T47D (cell line): ENCODE data around the gene DNAJC10.

Experiments
- DNase-seq, 2 experiments: peaks; one replicate each; pipeline versions ENCODE4 v3.0.0 to v3.0.0-alpha.2; 2011 to 2012; ENCODE audit warnings: low read depth in 1 of 2, low spot score in 1 of 2
- JUND ChIP-seq: IDR thresholded peaks from 2 replicates; pipeline ENCODE4 v1.6.1; 2012; ENCODE audit warnings: low read depth
- in situ Hi-C: cut with HindIII; loops from 2 replicates; pipeline ENCODE4 v1.10.0; 2016; ENCODE audit warnings: low sequenced_read_pairs, low pct_unique_long_range_greater_than_20kb

The DNAJC10 gene

GRCh38 chr2:182818501-182818900, 102.4 kb downstream of the DNAJC10 start:
- no peak for DNase-seq
- TF ChIP-seq JUND: no peak
- in situ Hi-C loops: no loop called here

GRCh38 chr2:182818925-182819324, 102.9 kb downstream of the DNAJC10 start:
- DNase-seq: no peak
- in situ Hi-C loops: no loop called here
- no peak for TF ChIP-seq JUND

GRCh38 chr2:182819412-182819811, 103.4 kb downstream of the DNAJC10 start:
- in situ Hi-C loops: no loop called here
- no peak for DNase-seq
- no peak for TF ChIP-seq JUND

GRCh38 chr2:182821182-182821581, 105.1 kb downstream of the DNAJC10 start:
- in situ Hi-C loops: no loop called here
- no peak for DNase-seq
- no peak for TF ChIP-seq JUND

GRCh38 chr2:182822733-182823132, 106.7 kb downstream of the DNAJC10 start:
- in situ Hi-C loops: no loop called here
- no peak for DNase-seq

GRCh38 chr2:182824056-182824766, 108.2 kb downstream of the DNAJC10 start:
- in situ Hi-C loops: no loop called here
- TF ChIP-seq JUND: no peak
- DNase-seq: no peak

More at GRCh38 chr2:182822733-182823132, 106.7 kb downstream of the DNAJC10 start:
- TF ChIP-seq JUND: no peak

GRCh38 chr2:182824767-182825158, 108.7 kb downstream of the DNAJC10 start:
- in situ Hi-C loops: no loop called here
- no peak for TF ChIP-seq JUND
- DNase-seq: no peak

GRCh38 chr2:182826064-182826463, 110.0 kb downstream of the DNAJC10 start:
- DNase-seq: no peak
- in situ Hi-C loops: no loop called here

GRCh38 chr2:182826496-182826895, 110.4 kb downstream of the DNAJC10 start:
- in situ Hi-C loops: no loop called here
- DNase-seq: no peak
- TF ChIP-seq JUND: no peak

More at GRCh38 chr2:182826064-182826463, 110.0 kb downstream of the DNAJC10 start:
- TF ChIP-seq JUND: no peak

- in situ Hi-C loops: no loop called here
- no peak for DNase-seq
- TF ChIP-seq JUND: no peak
Observed at GRCh38 chr2:182827182-182827879, 111.3 kb downstream of the DNAJC10 start.

- in situ Hi-C loops: no loop called here
- TF ChIP-seq JUND: no peak
- DNase-seq: no peak
Observed at GRCh38 chr2:182831101-182831500, 115.0 kb downstream of the DNAJC10 start.

GRCh38 chr2:182831921-182832320, 115.9 kb downstream of the DNAJC10 start:
- no peak for TF ChIP-seq JUND
- no peak for DNase-seq
- in situ Hi-C loops: no loop called here

GRCh38 chr2:182833084-182833854, 117.2 kb downstream of the DNAJC10 start:
- in situ Hi-C loops: no loop called here
- no peak for TF ChIP-seq JUND
- DNase-seq: no peak
